NCI-H510A treated with DMSO at 0.1 percent for 48 hours (cell line): Measurements from ENCODE around the gene CGB8.
"Not testable (repeated sequence)": the region's sequence is repeated elsewhere in the genome, so short reads cannot be mapped to it uniquely, and the experiment has no call there.

ENCODE experiments used
- DNase-seq: peaks from one replicate; lab custom pipeline; 2025; lab: John Stamatoyannopoulos, UW

The CGB8 gene

GRCh38 chr19:49030323-49030722, 18.6 kb downstream of the CGB8 start:
- DNase-seq = not testable (repeated sequence)

DNA sequence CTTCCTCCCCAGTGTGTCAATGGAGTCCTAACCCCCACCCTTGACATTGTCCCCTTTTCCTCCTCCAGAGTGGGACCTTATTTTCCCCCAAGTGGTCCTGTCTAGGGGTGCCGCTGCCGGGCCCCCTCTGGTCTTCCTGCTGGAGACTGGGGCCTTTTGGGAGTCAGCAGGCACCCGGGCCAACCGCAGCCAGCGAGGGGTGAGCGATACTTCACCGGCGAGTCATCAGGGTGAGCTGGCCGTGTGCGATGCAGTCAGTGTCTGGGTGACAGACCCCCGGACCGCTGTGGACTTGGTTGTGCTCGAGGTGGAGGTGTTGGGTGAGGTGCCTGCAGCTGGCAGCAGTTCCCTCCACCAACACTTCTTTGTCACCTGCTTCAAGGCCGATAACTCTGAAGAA, 19.2 kb downstream of the CGB8 start:
- DNase-seq = not testable (repeated sequence)

GRCh38 chr19:49028686-49029085, 20.2 kb downstream of the CGB8 start:
- not testable (repeated sequence) for DNase-seq

DNA sequence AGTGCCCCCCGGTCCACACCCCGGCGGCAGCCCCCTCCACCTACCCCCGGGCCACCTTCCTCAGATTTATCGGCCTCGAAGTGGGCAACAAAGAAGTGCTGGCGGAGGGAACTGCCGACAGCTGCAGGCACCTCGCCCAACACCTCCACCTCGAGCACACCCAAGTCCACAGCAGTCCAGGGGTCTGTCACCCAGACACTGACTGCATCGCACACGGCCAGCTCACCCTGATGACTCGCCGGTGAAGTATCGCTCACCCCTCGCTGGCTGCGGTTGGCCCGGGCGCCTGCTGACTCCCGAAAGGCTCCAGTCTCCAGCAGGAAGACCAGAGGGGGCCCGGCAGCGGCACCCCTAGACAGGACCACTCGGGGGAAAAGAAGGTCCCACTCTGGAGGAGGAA, 23.3 kb downstream of the CGB8 start:
- DNase-seq = not testable (repeated sequence)

- DNase-seq = not testable (repeated sequence)
These were observed 23.8 kb downstream of the CGB8 start for GRCh38 chr19:49025088-49025487.

GRCh38 chr19:49024233-49024632, 24.7 kb downstream of the CGB8 start, which contains the start of gene CGB3:
Gene CGB3 (minus strand): TSS chr19:49024333. CDS start chr19:49023971, 362 bp downstream.
- DNase-seq = not testable (repeated sequence)

DNA sequence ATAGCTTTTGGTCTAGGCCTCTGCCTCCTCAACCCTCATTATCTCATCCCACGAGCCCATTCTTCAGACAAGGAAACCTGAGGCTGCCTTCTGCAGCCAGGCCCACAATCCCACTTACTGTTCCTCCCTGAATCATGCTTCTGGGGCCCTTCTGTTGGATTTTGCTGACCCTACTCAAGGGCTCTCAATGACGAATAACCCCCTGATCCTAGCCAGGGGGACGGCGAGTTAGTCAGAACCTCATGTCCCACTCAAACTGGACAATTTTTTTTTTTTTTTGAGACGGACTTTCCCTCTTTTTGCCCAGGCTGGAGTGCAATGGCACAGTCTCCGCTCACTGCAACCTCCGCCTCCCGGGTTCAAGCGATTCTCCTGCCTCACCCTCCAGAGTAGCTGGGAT, 26.8 kb downstream of the CGB8 start:
- no peak for DNase-seq

- DNase-seq = no peak
These were observed 27.7 kb downstream of the CGB8 start for GRCh38 chr19:49020931-49021895.

DNA sequence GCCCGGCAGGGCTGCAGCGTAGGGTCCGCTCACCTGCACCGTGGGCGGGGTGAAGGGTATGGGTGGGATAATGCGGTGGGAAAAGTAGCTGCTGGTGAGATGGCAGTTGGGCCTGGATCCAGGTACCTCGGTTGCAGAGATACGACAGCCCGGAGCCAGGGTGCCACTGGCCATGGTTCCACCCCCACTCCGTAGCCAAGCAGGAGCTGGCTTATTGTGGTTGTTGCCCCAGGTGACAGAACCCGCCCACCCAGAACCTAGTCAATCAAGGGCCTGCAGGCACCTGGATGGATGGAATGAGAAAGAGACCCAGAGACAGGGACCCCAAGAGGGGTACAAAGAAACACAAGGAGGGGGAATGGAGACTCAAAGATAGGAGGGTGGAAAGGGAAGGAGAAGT, 28.6 kb downstream of the CGB8 start:
- DNase-seq = no peak

DNA sequence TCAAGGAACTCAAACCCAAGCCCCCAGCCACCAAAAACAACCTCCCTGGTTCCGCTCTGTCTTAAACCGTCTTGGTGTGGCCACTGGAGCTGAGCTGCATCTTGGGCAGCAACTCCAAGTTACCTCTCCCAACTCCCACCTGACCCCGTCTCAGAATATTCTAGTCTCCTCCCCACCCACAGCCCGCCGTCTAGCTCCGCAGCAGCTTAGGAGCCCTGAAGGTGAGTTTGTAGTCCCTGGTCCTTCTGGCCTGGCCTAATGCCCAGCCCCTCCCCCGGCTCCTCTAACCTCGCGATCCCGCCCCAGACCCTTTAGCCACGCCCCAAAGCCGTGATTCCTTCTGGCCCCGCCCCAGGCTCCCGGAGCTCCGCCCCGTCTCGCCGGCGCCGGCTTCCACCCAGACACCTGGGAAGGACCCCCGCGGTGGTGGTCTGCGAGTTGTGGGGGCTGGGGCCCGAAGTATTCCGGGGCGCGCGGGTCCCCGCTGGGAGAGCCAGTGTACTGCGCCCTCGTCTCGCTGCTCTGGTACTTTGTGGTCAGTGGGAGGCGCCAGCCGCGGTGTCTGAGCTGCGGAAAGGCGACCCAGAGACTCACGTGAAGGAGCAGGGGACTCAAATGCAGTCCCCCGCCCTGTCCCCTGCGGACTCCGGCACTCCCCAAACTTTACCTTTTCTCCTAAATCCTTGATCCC, 29.5 kb downstream of the CGB8 start:
- DNase-seq = no peak

DNA sequence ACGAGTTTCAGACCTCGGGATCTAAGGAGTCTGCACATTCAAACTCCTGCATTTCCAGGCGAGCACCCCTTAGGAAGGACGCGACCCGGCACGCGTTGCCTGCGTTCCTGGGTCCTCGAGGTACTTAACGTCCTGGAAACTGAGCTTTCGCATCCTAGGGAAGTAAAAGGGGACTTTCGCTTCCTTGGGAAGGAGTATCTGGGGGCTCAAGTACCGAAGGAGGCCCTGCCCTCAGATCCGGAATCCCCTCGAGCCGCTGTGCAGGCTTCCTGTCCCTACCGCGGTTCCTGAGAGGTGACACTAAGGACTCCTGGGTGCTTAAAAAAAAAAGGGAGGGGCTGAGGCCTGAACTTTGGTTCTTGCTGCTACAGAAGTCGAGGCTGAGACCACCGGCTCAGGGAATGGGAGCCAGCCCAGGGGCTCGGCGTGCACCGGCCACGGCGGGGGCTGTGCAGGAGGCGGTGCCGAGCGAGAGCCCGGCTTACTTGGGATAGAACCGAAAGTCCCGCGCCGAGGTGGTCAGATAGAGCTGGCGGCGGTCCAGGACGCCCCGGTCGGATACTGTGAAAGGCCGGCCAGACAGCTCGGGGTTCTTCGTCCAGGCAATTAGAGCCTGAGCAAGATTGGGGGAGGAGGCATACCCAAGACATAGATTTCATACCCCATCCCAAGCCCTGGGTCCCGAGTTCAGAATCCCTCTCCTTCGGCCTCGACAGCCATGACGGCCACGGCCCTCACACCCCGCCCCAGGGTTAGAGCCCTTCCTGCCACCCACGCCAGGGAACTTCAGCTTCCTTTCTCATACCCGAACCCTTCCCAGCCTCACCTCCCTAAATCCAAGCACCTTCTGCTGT, 30.3 kb downstream of the CGB8 start:
- not testable (repeated sequence) for DNase-seq

DNA sequence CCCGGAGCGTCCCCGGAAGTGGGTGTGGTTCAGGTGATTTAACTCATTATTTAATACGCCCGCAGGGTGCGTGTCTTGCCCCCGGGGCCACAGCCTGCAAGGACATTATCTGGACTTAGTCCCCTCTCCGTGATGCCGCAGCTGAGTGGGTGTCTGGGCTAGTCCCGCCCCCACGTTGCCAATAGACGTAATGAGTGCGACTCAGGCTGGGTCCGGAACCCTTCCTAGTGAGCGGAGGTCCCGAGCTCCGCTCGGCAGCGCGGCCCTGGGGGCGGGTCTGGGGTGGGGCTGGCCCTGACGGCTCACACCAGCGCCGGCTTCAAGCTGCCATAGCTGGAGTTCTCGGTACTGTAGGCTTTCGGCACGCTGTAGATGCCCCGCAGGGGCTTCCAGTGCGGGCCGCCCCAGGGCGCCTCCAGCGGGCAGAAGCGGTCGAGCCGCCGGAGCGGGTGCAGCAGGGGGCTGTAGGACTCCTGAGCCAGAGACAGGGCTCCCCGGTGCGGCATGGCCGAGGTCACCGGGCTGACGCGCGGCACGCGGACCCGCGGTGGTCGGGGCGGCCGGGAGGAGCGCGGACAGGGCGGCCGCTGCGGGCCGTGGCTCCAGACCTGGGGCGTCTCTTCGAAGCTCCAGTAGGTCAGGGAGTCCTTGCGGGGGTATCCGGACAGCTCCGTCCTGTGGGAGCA, 31.1 kb downstream of the CGB8 start:
- peak; percentile 19 for DNase-seq

GRCh38 chr19:49017041-49017665, 31.8 kb downstream of the CGB8 start, which contains the start of gene LHB:
Gene LHB (minus strand): TSS chr19:49017091. CDS start chr19:49017081, 10 bp downstream.
- no peak for DNase-seq

GRCh38 chr19:49016067-49016839, 32.7 kb downstream of the CGB8 start:
- DNase-seq = no peak

- no peak for DNase-seq
These were observed 34.0 kb downstream of the CGB8 start for GRCh38 chr19:49014870-49015255.

- DNase-seq = no peak
These were observed 34.6 kb downstream of the CGB8 start for GRCh38 chr19:49014123-49014869.

GRCh38 chr19:49011194-49011593, 37.7 kb downstream of the CGB8 start:
- no peak for DNase-seq

- no peak for DNase-seq
These were observed 38.5 kb downstream of the CGB8 start for GRCh38 chr19:49010453-49010852.

DNA sequence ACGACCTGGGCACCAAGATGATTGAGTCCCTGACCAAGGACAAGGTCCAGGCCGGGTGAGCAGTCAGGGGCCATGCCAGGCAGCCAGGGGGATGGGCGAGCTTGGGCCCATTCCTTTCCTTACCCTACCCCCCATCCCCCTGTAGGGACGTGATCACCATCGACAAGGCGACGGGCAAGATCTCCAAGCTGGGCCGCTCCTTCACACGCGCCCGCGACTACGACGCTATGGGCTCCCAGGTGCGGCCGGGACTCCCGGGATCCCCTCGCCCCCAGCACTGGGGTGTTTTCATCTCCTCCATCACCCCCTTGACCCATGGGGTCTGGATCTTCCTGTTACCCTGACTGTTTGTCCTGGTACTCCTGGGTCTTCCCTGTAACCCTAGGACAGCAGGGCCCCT, 39.1 kb downstream of the CGB8 start:
- no peak for DNase-seq
